NCI-H1436 (cell line): Measurements from ENCODE around the gene TP73.

Source experiments
- DNase-seq: peaks from one replicate; lab custom pipeline; 2025; lab: John Stamatoyannopoulos, UW

Gene TP73

DNA sequence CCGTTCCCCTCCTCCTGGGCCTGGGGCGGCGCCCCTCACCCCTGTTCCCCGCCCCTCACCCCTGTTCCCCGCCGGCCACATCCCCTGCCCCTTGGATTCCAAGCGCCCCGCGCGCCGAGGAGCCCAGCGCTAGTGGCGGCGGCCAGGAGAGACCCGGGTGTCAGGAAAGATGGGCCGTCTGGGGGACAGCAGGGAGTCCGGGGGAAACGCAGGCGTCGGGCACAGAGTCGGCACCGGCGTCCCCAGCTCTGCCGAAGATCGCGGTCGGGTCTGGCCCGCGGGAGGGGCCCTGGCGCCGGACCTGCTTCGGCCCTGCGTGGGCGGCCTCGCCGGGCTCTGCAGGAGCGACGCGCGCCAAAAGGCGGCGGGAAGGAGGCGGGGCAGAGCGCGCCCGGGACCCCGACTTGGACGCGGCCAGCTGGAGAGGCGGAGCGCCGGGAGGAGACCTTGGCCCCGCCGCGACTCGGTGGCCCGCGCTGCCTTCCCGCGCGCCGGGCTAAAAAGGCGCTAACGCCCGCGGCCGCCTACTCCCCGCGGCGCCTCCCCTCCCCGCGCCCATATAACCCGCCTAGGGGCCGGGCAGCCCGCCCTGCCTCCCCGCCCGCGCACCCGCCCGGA, at the start of gene TP73:
Gene TP73, plus strand, starts transcription at position 587 of the 618 bp plus-strand sequence. CDS start 29,850 bp downstream, outside the sequence.
- DNase-seq: peak; percentile 62

DNA sequence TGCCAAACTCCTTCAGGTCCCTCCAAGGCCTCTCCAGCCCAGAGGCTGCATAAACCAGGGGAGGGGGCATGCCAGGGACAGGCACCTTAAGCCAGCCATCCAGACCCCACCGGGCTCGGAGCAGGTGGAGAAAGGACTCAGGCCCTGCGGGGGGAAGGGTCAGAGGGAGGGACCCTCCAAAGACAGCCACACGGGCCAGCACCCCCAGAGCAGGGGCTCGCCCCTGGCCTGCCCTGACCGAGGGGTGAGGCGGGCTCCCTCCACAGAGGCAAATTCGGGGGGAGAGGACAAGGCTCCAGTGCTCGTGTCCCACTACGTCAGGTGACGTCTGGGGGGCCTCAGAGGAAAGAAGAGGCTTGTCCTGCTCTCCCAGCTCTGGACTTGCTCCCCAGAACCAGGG, 49.2 kb upstream of the TP73 start:
- no peak for DNase-seq

DNA sequence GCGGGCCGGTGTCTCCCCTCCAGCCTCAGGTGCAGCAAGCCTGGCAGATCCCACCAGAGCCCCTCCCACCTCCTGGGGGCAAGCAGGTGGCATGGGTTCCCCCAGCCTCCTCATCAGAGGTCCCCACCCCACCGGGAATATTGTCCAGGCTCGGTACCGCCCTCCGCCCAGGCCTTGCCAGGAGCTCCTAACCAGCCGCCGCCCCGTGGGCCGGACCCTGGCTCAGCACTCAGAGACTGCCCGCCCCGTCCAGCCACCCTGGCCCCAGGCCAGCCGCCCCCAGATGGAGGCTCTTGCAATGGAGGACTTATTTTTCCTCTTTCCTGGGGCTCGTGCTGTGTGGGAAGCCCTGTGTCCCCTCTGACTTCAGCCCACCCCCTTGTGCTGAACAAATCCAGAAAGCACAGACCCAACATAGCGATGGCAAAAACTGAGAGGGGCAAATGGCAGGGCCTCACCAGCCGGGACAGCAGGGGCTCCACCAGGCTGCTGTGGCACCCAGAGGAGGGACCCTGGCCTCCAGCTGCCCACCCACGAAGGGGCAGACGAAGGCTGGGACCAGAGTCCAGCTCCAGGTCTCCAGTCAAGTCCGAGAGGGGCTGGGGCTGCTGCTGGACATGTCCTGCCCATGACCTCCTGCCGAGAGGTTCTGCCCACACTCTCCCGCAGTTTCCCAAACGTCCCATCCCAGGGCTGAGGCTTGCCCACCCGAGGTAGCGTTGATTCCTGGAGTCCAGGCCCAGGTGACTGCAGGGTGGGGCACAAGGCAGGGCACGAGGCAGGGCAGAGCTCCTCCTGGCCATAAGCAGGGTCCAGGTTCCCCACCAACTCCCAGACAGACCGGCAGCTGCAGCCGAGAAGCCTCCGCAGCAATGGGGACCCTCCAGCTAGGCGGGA, 48.5 kb upstream of the TP73 start:
- no peak for DNase-seq

DNA sequence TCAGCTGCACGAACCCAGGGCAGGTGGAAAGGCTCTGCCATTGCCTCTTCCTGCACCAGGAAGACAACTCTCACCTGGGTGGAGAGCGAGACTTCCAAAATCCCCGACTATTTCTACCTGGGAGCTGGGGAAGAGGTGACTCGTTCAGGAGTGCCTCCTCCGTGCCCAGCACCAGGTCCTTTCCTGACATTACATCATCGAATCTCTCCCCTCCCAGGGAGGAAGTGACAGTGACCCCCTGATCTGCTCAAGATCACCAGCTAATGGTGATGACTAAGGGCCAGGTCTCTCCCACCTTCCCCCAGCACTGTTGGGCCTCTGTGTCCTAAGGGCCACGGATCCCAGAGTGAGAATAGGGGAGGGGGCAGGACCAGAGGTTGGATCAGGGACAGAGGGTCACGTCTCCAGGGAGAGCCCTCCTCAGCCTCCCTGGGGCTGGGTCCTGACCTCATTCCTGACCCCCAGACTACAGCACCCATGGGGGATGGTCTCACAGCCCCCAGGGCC, 47.8 kb upstream of the TP73 start:
- no peak for DNase-seq

DNA sequence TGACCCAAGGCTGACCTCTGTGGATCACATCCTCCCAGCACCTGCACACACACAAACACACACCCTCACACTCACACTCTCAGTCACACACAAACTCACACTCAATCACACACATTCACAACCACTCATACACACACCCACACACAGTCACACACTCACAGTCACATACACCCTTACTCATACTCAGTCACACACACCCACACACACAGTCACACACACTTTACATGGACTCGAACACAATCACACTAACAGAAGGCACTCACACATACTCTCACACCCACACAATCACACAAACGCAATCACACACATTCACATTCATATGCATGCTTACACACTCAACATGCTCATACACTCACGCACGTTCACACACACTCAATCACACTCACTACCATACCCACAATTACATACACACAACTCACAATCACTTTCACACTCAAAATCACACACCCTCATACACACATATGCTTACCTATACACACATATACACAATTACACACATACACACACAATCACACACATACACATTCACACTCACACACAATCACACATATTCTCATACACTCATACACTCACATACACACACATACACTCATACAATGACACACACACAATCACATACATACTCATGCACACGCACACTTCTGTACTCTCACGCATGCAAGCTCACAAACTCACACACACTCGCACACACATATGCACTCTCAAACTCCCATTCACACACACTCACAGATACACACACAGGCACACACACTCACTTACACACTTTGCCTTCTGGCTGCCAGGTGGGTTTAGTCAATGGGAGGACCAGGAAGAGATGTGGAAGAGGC, 47.1 kb upstream of the TP73 start:
- DNase-seq: no peak

DNA sequence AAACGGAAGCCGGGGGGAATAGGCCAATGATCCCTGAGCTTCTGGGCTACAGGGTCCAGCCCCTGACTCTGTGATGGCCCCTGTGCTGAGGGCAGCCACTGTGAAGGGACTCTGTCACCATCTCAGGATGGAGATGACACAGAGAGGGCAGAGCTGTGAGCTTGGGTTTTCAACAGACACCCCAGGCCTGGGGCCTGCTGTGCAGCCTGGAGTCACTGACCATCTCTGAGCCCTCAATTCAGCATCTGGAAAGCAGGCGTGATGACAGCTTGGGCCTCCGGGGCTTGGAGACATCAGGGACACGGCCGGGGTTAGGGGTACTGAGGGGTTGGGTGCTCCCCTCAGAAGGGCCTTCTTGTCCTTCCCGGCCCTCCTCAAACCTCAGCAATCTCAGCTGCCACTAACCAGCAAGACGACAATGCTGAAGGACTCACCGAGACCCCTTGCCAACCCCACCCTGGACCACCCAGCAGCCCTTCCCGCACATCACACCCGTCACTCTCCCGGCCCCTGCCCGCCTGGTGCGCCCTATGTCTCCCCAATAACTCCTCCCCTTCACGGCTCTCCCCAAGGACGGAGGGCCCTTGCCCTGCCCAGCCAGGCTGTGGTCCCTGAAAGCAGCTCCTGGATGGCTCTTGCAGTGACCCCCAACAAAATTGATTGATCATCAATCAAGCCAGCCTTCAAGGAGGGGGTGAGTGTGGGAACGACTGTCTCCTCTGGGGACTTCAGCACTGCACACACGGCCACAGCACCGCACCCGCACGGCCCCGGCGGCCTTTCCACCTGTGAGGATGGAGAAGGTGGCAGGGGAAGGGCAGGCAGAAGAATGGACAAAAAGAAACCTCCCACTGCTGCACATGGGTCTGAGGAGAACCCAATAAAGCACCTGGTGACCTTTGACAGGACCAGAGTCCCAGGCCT, 45.3 kb upstream of the TP73 start:
- DNase-seq: no peak

DNA sequence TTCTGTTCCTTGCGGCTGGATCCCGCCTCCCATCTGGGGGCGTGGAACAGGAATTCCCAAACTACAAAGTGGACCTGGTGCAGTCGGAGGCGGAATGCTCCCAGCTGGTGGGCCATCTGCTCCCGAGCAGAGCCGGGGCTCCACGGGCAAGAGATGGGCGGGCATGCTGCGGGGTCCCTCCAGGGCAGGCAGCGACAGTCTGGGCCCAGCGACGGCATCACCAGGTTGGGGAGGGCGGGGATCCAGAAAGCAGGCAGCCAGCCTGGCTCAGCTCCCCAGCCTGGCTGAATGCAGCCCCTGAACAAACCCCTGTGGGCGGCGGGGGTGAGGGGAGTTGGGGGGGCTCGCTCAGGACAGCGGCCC, 44.6 kb upstream of the TP73 start:
- no peak for DNase-seq

DNA sequence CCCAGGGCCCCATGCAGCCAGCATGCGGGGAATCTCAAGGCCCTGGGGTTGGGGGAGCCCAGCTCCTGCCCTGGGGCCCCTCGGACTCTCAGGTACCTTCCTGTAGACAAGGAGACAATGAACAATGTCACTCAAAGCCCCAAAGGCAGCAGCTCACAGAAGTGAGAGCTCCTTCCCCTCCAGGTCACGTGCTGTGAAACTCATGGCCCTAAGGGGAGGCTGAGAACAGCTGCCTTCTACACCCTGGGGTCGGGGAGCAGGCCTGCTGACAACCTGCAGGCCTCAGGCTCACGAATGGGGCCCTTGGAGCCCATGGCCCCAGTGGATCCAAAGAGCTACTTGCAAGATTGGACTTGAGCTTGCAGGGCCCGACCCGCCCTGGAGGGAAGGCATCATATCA, 44.2 kb upstream of the TP73 start:
- no peak for DNase-seq

DNA sequence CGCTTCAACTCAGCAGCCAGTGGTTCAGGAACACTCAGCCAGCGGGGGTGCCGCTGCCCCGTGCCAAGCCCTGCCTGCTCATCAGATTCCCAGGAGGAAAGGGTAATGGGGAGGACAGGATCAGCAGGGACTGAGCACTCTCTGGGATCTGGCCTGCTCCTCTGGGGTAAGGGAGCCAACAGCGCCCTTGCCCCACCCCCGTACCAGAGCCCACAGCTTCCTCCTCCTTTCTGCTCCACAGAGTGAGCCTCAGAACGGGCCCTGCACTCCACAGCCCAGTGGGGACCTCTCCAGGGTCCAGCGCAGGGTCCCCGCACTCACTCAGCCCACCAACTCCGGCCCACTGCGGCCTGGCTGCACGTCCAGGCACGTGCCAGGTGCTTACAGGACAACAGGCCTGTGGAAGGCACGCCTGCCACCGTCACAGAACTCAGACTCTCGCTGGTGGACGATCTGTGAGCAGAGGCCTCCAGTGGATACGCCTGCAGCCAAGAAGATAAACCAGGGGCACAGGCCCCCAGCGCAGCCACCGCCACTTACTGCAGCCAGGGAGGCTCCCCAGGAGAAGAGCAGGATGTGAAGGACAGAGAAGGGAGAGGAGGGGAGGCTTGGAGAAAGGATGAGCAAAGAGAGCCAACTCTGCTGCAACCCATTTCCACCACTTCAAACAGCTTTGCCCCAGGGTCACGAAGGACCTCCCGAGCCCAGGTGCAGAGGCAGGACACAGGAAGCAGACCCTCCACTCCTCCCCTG, 43.1 kb upstream of the TP73 start:
- DNase-seq: no peak

DNA sequence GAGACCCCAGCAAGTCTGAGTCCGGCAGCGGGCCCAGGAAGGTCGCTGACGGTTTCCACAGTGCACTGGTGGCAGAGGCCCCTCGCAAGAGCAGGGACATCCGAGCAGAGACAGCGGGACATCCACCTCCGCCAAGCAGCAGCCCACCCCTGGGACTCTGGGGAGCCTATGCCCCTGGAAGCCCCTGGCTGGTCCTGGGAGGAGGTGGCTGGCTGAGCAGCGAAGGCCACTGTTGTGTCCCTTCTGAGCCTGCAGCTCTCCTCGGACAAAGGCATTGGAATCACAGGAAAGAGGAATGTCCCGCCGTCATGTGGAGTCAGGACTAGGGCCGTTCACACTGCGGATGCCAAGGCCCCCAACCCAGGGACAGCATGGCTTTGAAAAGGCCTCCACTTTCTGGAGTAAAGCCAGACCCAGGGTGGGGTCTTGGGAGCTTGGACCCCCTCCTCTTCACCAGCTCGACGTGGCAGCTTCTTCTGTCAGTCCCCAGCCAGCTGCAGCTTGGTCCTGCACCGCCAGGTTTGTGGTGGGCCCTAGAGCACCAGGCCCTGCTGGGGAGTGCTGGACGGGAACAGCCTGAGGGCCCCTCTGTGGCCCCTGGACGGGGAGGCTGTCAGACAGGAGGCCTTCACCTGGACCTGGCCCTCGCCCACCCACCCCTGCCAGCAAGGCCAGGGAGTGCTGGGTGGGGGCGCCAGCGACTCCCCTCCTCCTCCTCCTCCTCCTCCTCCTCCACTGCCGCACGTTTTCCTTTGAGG, 42.4 kb upstream of the TP73 start:
- DNase-seq: no peak

DNA sequence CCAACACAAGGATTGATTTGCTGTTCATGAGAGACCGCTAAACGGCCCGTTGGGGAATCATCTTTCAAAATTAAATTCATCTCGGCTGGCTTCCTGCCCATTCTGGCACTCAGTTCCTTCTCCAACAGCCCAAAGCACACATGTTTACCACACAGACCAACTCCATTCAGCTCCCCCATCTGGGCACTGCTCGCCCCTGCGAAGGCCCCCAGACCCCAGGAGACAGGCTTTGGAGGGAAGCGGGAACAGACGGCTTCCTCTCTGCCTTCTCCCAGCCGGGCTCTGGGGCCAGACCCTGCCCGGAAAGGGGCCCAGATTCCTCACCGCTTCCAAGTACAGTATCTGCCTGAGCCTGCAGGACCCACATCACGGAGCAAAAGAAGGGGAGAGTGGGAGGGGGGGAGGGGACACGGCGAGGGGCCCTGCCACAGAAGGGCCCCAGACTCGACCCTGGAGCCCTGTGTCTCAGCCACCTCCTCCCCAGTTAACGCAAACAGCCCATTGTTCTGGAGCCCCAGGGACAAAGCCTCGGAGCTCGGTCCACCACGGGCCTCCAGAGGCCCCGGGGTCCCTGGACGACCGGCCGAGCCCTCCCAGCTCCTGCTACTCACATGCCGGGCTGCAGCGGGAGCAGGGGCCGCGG, 41.7 kb upstream of the TP73 start:
- DNase-seq: peak; percentile 68

DNA sequence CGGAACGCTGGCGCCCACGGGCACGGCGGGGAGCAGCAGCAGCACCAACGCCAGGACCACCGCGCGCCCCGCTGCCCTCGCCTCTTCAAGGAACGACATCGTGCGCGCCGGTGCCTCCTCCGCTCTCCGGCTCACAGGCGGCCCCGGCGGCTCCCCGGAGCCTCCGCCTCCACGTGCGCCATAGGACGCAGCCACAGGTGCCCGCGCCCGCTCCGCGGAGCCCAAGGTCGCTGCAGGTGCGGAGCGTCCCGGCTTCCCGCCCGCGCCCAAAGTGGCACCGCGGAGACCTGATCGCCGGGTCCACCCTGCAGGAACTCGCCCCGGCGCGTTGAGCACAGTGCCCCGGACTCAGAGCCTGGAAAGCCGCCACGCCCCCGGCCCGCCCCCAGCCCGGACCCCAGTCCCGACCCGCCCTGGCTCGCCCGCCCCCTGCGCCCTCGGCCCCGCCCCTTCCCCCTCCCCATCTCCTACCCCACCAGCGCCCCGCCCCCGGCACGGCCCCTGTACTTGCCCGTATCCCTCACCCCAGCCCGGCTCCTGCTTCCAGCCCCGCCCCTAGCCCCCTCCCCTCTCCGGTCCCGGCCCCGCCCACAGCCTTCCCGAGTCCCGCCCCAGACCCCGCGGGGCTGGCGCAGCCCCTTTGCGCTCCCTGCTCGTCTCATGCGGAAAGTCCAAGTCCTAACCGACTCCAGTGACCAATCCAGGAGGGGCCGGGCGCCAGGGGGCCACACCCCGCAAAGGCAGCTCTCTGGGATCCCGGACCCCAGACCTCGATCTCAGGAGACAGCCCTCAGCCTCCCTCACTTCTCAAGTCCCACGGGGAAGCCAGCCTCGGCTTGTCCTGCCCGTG, 40.9 kb upstream of the TP73 start, which contains the start of gene MEGF6:
Gene MEGF6, minus strand, starts transcription at position 339 of the 850 bp plus-strand sequence. Its CDS starts 240 bp downstream, at position 99.
- DNase-seq: peak; percentile 82

DNA sequence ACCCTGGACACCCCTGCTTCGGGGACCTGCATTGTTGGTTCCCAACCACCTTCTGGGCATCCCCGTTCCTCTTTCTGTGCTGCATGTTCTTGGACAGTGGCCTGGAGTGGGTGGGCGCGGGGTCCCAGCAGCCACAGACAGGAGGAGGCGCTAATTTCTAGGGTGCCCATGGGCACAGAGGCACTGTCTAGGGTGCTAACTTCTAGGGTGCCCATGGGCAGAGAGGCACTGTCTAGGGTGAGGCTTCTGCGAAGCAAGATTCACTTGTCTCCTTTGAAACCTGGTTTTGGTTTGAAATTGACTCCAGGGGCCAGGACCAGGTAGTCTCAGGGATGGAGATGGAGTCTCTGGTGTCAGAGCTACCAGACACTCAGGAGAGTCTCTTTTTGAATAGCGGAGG, 40.2 kb upstream of the TP73 start:
- no peak for DNase-seq

DNA sequence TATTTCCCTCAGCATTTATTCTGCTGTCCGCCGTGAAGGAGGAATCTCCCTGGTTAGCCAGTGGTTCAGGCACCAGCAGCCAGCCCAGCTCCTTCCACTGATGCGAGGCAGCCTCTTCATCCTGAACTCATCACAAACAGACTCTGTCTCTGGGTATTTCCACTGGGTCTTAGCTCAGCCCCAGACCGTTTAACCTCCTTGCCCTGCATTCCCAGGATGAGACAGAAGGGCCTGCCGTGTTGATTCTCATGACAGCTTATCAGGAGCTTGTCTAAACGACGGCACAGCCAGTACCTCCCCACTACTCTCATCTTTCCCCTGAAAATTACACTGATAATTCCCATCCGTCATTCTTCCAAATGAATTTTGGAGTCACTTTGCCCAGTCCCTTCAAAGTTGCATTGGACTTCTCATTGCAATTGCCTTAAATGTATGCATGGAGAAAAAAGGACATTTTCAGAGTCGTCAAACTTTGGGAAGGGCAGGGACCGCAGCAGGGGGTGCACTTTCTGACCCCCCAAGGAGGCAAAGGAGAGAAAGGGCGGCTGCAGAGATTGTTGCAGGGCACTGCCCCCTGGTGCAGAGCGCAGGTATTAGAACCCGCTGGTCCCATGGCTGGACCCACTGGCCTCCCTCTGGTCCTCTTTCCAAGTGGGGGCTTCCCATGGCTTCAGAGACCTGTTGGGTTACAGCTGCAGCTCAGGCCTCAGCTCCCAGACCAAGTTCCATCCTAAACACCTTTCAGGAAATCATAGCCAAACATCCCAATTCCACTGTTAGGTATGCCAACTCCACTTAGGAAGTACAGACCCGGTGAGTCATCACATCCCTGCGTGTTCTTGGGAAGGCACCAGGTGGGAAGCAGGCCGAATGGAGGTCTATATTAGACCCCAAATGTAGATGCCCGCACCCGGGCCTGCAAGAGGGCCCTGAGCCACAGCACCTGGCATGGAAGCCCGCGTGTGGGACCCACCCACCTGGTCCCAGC, 37.3 kb upstream of the TP73 start:
- DNase-seq: no peak

DNA sequence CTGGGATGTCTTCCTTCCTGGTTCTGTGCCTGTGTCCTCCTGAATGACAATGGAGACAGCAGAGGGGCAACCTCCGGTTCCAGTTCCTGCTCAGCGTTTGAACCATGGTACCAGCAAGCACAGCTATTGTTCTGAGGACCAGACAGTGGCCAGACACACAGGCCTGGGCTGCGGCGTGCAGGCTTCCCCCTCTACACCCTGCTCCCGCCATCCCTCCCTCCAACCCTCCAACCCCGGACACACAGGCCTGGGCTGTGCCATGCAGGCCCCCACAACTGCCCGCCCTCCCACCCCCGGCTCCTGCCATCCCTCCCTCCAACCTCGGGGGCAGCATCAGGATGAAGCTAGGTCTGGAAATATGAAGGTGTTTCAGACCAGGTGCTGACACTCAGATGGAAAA, 35.5 kb upstream of the TP73 start:
- no peak for DNase-seq

DNA sequence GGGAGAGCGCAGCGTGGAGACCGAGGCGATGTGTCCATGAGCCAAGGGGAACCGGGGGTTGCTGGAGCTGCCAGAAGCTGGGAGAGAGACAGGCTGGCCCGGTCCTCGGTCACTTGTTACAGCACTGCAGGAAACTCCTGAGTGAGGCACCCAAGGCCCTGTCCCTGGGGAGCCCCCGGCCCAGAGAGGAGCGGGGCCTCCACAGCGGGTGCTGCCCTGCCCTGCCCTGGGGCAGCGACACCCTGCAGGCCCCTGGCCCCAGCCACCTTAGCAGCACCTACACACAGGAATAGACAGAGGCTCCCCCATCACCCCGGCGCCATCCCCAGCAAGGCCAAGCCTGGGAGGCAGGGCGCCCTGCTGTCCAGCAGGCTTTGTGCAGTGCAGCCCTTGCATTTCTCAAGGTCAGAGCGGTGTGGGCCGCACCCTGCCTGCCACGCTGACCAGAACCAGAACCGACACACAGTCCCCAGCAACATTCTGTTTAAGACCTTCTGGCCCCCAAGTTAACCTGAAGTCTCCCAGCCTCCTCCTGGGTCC, 34.4 kb upstream of the TP73 start:
- DNase-seq: no peak

DNA sequence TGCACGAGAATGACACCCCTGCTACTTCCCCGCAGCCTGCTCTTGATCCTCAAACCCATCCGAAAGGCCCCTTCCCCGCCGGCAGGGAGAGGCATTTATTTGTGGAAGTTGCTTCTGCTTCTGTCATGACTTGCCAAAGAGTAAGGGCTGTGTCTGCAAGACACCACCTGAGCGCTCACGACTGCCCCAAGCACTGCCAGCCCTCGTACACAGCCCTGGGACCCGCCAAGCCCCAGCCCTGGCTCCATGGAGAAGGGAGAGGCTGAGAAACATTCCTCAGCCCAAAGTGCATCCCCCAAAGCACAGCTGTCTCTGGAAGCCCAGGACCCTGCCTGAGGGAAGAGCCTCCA, 33.8 kb upstream of the TP73 start:
- DNase-seq: no peak
